Ascending aorta (tissue), 2 donors: Measurements from ENCODE around the gene TMOD3. TPM values are rescaled to one million over a fixed set of nuclear protein-coding genes. Genes with fewer than 3 reads are reported as not detected.

ENCODE experiments used
- DNase-seq, 2 donors: peaks; one replicate each; pipeline ENCODE4 v3.0.0-alpha.2; 2019; ENCODE audit warnings: low spot score in 2 of 2
- H3K27ac ChIP-seq, 2 donors: fragments of 200-600 bp; sonication (generic); one replicate each; pipeline ENCODE4 v1.5.1; 2016 to 2017; ENCODE audit warnings: mild to moderate bottlenecking in 1 of 2
- H3K27me3 ChIP-seq: fragments of 200-600 bp; sonication (generic); one replicate; pipeline ENCODE4 v1.5.1; 2017
- H3K36me3 ChIP-seq, 2 donors: fragments of 200-600 bp; sonication (generic); one replicate each; pipeline ENCODE4 v1.5.1; 2016
- H3K4me1 ChIP-seq, 2 donors: fragments of 200-600 bp; sonication (generic); one replicate each; pipeline ENCODE4 v1.5.1; 2016 to 2017; ENCODE audit warnings: mild to moderate bottlenecking in 1 of 2
- H3K4me3 ChIP-seq, 2 donors: fragments of 200-600 bp; sonication (generic); one replicate each; pipeline ENCODE4 v1.5.1; 2016 to 2017; ENCODE audit warnings: mild to moderate bottlenecking in 1 of 2
- H3K9me3 ChIP-seq, 2 donors: fragments of 200-600 bp; sonication (generic); one replicate each; pipeline ENCODE4 v1.5.1; 2016
- CTCF ChIP-seq, 3 experiments: fragments of 200-600 bp in 2 of 3; fragments of 450-650 bp in 1 of 3; sonication (generic) in 2 of 3; IDR thresholded peaks; one replicate each; pipeline ENCODE4 v1.5.1; 2016 to 2019; ENCODE audit warnings: antibody characterized with exemption in 3 of 3, mild to moderate bottlenecking in 1 of 3, moderate library complexity in 1 of 3
- intact Hi-C: fragments of 100-400 bp; cut with DNase I; formaldehyde crosslinking; loops from one replicate; pipeline ENCODE4 v1.15.1; 2023
- total RNA-seq: library from RNA; depleted of rRNA; stranded (reverse); fragments of >200 nt; gene quantifications from one replicate; pipeline ENCODE4 v1.1.0, GENCODE V29; 2016

TMOD3 gene
- total RNA-seq, 1 donor from 2014 or later, result 28.0 TPM

GRCh38 chr15:51955504-51955903 is 126.1 kb downstream of the TMOD3 start:
- Histone ChIP-seq H3K4me1 (no peaks in the 10 kb centered on the region), H3K4me3 (no peak overlapping the region), H3K27me3 (no peaks in the 10 kb centered on the region), H3K27ac (no peak overlapping the region), H3K36me3 (peaks cover 56 to 79% of the 10 kb centered on the region in 2 donors), H3K9me3 (no peaks in the 10 kb centered on the region)
- intact Hi-C loops, result no loop called here
- DNase-seq, result no peak
- no peak for TF ChIP-seq CTCF (IDR thresholded peaks at IDR 0.05)

Other genes starting within 250 kb of the TMOD3 start
- 8.6 TPM for gene DMXL2, start 206.9 kb upstream of the TMOD3 start, total RNA-seq
- not detected for gene SCG3, start 148.2 kb upstream of the TMOD3 start, total RNA-seq
- 45.3 TPM for gene LYSMD2, start 92.0 kb upstream of the TMOD3 start, total RNA-seq
- 7.0 TPM for gene TMOD2, start 78.1 kb upstream of the TMOD3 start, total RNA-seq
- gene LEO1, start 142.1 kb downstream of the TMOD3 start, total RNA-seq, result 1.8 TPM
- gene MAPK6, start 189.6 kb downstream of the TMOD3 start, total RNA-seq, result 32.1 TPM